H1 (cell line): Measurements from ENCODE around the gene PTPN9. TPM values are rescaled to one million over a fixed set of nuclear protein-coding genes. Genes with fewer than 3 reads are reported as not detected.

Experiments
- CHD2 ChIP-seq: IDR thresholded peaks from 2 replicates; pipeline ENCODE4 v1.6.1; 2012; ENCODE audit warnings: low read length, improper control_type of control experiment
- RBBP5 ChIP-seq: IDR thresholded peaks from 2 replicates; pipeline ENCODE4 v1.7.1; 2012; ENCODE audit warnings: low read depth, mild to moderate bottlenecking, inconsistent platforms, low read length, moderate library complexity, borderline replicate concordance
- polyA plus RNA-seq, 7 experiments: library from polyadenylated mRNA; depleted of rRNA in 3 of 7; stranded (reverse) in 5 of 7; unstranded in 2 of 7; fragments of >200 nt in 5 of 7; fragments of 200-250 nt in 2 of 7; gene quantifications; 1 replicate in 5 of 7; 2 replicates in 1 of 7; 4 replicates in 1 of 7; pipeline versions ENCODE4 v1.2.1 to v1.2.3, GENCODE V29; 2011 to 2013; ENCODE audit warnings: missing spikeins in 2 of 7, mixed read lengths in 2 of 7
- total RNA-seq: library from RNA; stranded (reverse); fragmentation: NEBNext Ultra II Directional; extraction: Animal tissue kit (Norgen Biotek cat#: 25700); gene quantifications from 2 replicates; pipeline ENCODE4 v1.2.1, GENCODE V29; 2021

The PTPN9 gene
- total and polyA plus RNA-seq, 2 of the 8 experiments (the other 6 are each of a cell fraction or from before 2014, with no cell fraction given): 46.6 to 57.4 TPM

- no peak for TF ChIP-seq RBBP5
- no peak for TF ChIP-seq CHD2
Measured at GRCh38 chr15:75422554-75422953, 156.6 kb downstream of the PTPN9 start (continued).
